Neutrophil (primary cell): ENCODE data around the gene ENOSF1.

Source experiments
- H3K27ac ChIP-seq: fragments of 200-600 bp; sonication (generic); 2 replicates; pipeline ENCODE4 v1.5.1; 2016; ENCODE audit warnings: mild to moderate bottlenecking, moderate library complexity
- H3K27me3 ChIP-seq: fragments of 200-600 bp; sonication (generic); 2 replicates; pipeline ENCODE4 v1.6.0; 2016; ENCODE audit warnings: mild to moderate bottlenecking
- H3K36me3 ChIP-seq: fragments of 200-600 bp; sonication (generic); 2 replicates; pipeline ENCODE4 v1.5.1; 2017
- H3K4me1 ChIP-seq, 2 experiments: fragments of 200-600 bp in 1 of 2; sonication (generic) in 1 of 2; 1 replicate in 1 of 2; 2 replicates in 1 of 2; pipeline versions ENCODE4 v1.5.1 to v1.6.1; 2013 to 2016; ENCODE audit warnings: low read depth in 1 of 2, low read length in 1 of 2, mild to moderate bottlenecking in 1 of 2, moderate library complexity in 1 of 2; ENCODE audit not compliant: control insufficient read depth in 1 of 2, insufficient read depth in 1 of 2
- H3K4me3 ChIP-seq, 2 experiments: fragments of 200-600 bp in 1 of 2; sonication (generic) in 1 of 2; 1 replicate in 1 of 2; 2 replicates in 1 of 2; pipeline ENCODE4 v1.5.1; 2013 to 2016; ENCODE audit warnings: low read depth in 1 of 2, low read length in 1 of 2, mild to moderate bottlenecking in 1 of 2, moderate library complexity in 1 of 2
- H3K9me3 ChIP-seq: fragments of 200-600 bp; sonication (generic); 2 replicates; pipeline ENCODE4 v1.5.1; 2016
- CTCF ChIP-seq: fragments of 200-600 bp; sonication (generic); IDR thresholded peaks from 2 replicates; pipeline ENCODE4 v1.5.1; 2016; ENCODE audit warnings: antibody characterized with exemption

ENOSF1 gene

GRCh38 chr18:623761-624620 is 88.4 kb downstream of the ENOSF1 start:
- Histone ChIP-seq H3K4me3 (no peak overlapping the region), H3K9me3 (no peaks in the 10 kb centered on the region), H3K4me1 (no peaks in the 10 kb centered on the region), H3K27me3 (peaks cover 9% of the 10 kb centered on the region), H3K27ac (no peak overlapping the region), H3K36me3 (no peaks in the 10 kb centered on the region)
- TF ChIP-seq CTCF = no peak

GRCh38 chr18:622289-622688 is 90.1 kb downstream of the ENOSF1 start:
- Histone ChIP-seq H3K9me3 (no peaks in the 10 kb centered on the region), H3K27ac (no peak overlapping the region), H3K36me3 (no peaks in the 10 kb centered on the region), H3K27me3 (peaks cover 9% of the 10 kb centered on the region), H3K4me1 (no peaks in the 10 kb centered on the region), H3K4me3 (no peak overlapping the region)
- TF ChIP-seq CTCF = no peak

GRCh38 chr18:621291-622043 is 91.0 kb downstream of the ENOSF1 start:
- H3K4me3 ChIP-seq = no peak overlapping the region
- TF ChIP-seq CTCF = no peak
- H3K27me3 ChIP-seq = peaks cover 9% of the 10 kb centered on the region
- no peaks in the 10 kb centered on the region for H3K4me1 ChIP-seq
- H3K36me3 ChIP-seq = no peaks in the 10 kb centered on the region
- H3K9me3 ChIP-seq = no peaks in the 10 kb centered on the region
- no peak overlapping the region for H3K27ac ChIP-seq
